B cell (primary cell): ENCODE measurements around the gene SHH. TPM values are rescaled to one million over a fixed set of nuclear protein-coding genes. Genes with fewer than 3 reads are reported as not detected.

ENCODE experiments used
- ATAC-seq: fragments of 200-7000 bp; cut with Tn5 transposase; one replicate; pipeline ENCODE4 v1.10.0; 2021; ENCODE audit warnings: low read depth, mild to moderate bottlenecking, moderate number of reproducible peaks, moderate library complexity
- CTCF ChIA-PET: fragments of 350-600 bp; sonication (Branson Sonifier 250); formaldehyde crosslinking; loops from one replicate; lab custom pipeline; 2021; ENCODE audit warnings: antibody characterized with exemption, inconsistent platforms; lab: Charles Lee
- POLR2A ChIA-PET: fragments of 350-600 bp; sonication (Branson Sonifier 250); formaldehyde crosslinking; loops from one replicate; lab custom pipeline; 2021; ENCODE audit warnings: antibody characterized with exemption; lab: Charles Lee
- DNase-seq: peaks from one replicate; pipeline ENCODE4 v3.0.0; 2013
- H2AFZ ChIP-seq: 2 replicates; pipeline ENCODE4 v1.6.1; 2012; ENCODE audit warnings: mild to moderate bottlenecking, low read depth, low read length; ENCODE audit not compliant: insufficient read depth, poor library complexity, severe bottlenecking
- H3K27ac ChIP-seq, 2 donors: 1 replicate in 1 of 2; 2 replicates in 1 of 2; pipeline ENCODE4 v1.5.1; 2012 to 2013; ENCODE audit warnings: low read length in 2 of 2, mild to moderate bottlenecking in 2 of 2, moderate library complexity in 1 of 2
- H3K27me3 ChIP-seq, 4 experiments: fragments of 200-600 bp in 1 of 4; sonication (generic) in 1 of 4; replicated peaks in 1 of 4; 1 replicate in 2 of 4; 2 replicates in 2 of 4; pipeline versions ENCODE4 v1.6.1 to v1.7.0; 2013 to 2016; ENCODE audit warnings: low read length in 3 of 4, mild to moderate bottlenecking in 2 of 4, mixed read lengths in 1 of 4, moderate library complexity in 1 of 4; ENCODE audit not compliant: insufficient read depth in 4 of 4, control insufficient read depth in 3 of 4; ENCODE audit errors: control extremely low read depth in 1 of 4
- H3K36me3 ChIP-seq, 2 experiments: replicated peaks in 1 of 2; 1 replicate in 1 of 2; 2 replicates in 1 of 2; pipeline versions ENCODE4 v1.6.1 to v1.7.1; 2013; ENCODE audit warnings: low read length in 1 of 2; ENCODE audit not compliant: insufficient read depth in 2 of 2, control insufficient read depth in 1 of 2; ENCODE audit errors: control extremely low read depth in 1 of 2, extremely low read depth in 1 of 2
- H3K4me1 ChIP-seq, 2 donors: fragments of 200-600 bp in 1 of 2; sonication (generic) in 1 of 2; 1 replicate in 1 of 2; 2 replicates in 1 of 2; pipeline versions ENCODE4 v1.5.1 to v1.6.1; 2013 to 2017; ENCODE audit warnings: low read length in 2 of 2; ENCODE audit not compliant: control insufficient read depth in 2 of 2, insufficient read depth in 2 of 2
- H3K4me2 ChIP-seq: replicated peaks from 2 replicates; pipeline ENCODE3; 2012; ENCODE audit warnings: mild to moderate bottlenecking, low read depth, low read length; ENCODE audit not compliant: poor library complexity, severe bottlenecking
- H3K4me3 ChIP-seq, 5 experiments: fragments of 200-600 bp in 1 of 5; sonication (generic) in 1 of 5; 1 replicate in 3 of 5; 2 replicates in 2 of 5; pipeline versions ENCODE4 v1.5.1 to v1.7.0; 2011 to 2016; ENCODE audit warnings: low read length in 4 of 5, mild to moderate bottlenecking in 4 of 5, low read depth in 2 of 5, control low read depth in 1 of 5, moderate library complexity in 1 of 5; ENCODE audit not compliant: insufficient read depth in 1 of 5; ENCODE audit errors: control extremely low read depth in 1 of 5, extremely low read depth in 1 of 5
- H3K79me2 ChIP-seq: fragments of 200-600 bp; sonication (generic); one replicate; pipeline ENCODE4 v1.6.0; 2016; ENCODE audit warnings: low read length; ENCODE audit not compliant: control insufficient read depth, insufficient read depth
- H3K9ac ChIP-seq: fragments of 200-600 bp; sonication (generic); 2 replicates; pipeline ENCODE4 v1.6.1; 2017; ENCODE audit warnings: mild to moderate bottlenecking, low read length, moderate library complexity
- H3K9me3 ChIP-seq, 3 donors: one replicate each; pipeline versions ENCODE4 v1.6.1 to v1.7.1; 2013; ENCODE audit warnings: low read length in 2 of 3; ENCODE audit not compliant: control insufficient read depth in 2 of 3, insufficient read depth in 1 of 3; ENCODE audit errors: control extremely low read depth in 1 of 3
- H4K20me1 ChIP-seq: 2 replicates; pipeline ENCODE4 v1.6.0; 2012; ENCODE audit warnings: mild to moderate bottlenecking, low read length; ENCODE audit not compliant: insufficient read depth, control insufficient read depth, poor library complexity, severe bottlenecking
- H3K27ac Mint-ChIP-seq: one replicate; pipeline ENCODE4 v1.8.0; 2021; ENCODE audit warnings: mixed read lengths
- H3K27me3 Mint-ChIP-seq: one replicate; pipeline ENCODE4 v1.8.0; 2021; ENCODE audit warnings: mixed read lengths
- H3K4me1 Mint-ChIP-seq: one replicate; pipeline ENCODE4 v1.8.0; 2021; ENCODE audit warnings: mixed read lengths
- H3K4me3 Mint-ChIP-seq: one replicate; pipeline ENCODE4 v1.8.0; 2021; ENCODE audit warnings: mixed read lengths
- H3K9me3 Mint-ChIP-seq: one replicate; pipeline ENCODE4 v1.8.0; 2022; ENCODE audit warnings: mixed read lengths; ENCODE audit not compliant: insufficient read depth
- EZH2 ChIP-seq: IDR thresholded peaks from 2 replicates; pipeline ENCODE4 v1.6.1; 2012; ENCODE audit warnings: borderline replicate concordance, low read depth, mild to moderate bottlenecking, moderate library complexity, low read length; ENCODE audit not compliant: insufficient read depth, poor library complexity, severe bottlenecking
- WGBS: methylation state at CpG from one replicate; pipeline ENCODE4 v1.1.5; 2013; ENCODE audit warnings: missing lambda C conversion rate; ENCODE audit not compliant: insufficient coverage; 5-methylcytosine and 5-hydroxymethylcytosine counted together
- intact Hi-C: fragments of 100-400 bp; cut with micrococcal nuclease; formaldehyde crosslinking; loops from one replicate; pipeline ENCODE4 v1.10.0; 2022
- polyA plus RNA-seq: library from polyadenylated mRNA; depleted of rRNA; stranded (reverse); fragments of >200 nt; gene quantifications from 2 replicates; pipeline ENCODE4 v1.2.3, GENCODE V29; 2012
- total RNA-seq, 2 donors: library from RNA; stranded (reverse); fragments of 120-200 nt in 1 of 2; gene quantifications; 1 replicate in 1 of 2; 2 replicates in 1 of 2; pipeline versions ENCODE4 v1.2.3 to v1.2.4, GENCODE V29; 2013 to 2022
- TF ChIP-seq, protein P1 (sequence below): fragments of 200-600 bp; IDR thresholded peaks from one replicate; pipeline ENCODE4 v1.8.0; 2022; ENCODE audit warnings: antibody characterized with exemption, mild to moderate bottlenecking

The SHH gene
- total and polyA plus RNA-seq, 2 donors (not counting 1 experiment from before 2014, with no cell fraction given) = not detected

GRCh38 chr7:155835446-155836215 is 23.4 kb upstream of the SHH start:
- intact Hi-C loops = no loop called here
- H4K20me1 ChIP-seq = no peaks in the 10 kb centered on the region
- no peak for TF ChIP-seq EZH2
- TF ChIP-seq, protein P1, sequence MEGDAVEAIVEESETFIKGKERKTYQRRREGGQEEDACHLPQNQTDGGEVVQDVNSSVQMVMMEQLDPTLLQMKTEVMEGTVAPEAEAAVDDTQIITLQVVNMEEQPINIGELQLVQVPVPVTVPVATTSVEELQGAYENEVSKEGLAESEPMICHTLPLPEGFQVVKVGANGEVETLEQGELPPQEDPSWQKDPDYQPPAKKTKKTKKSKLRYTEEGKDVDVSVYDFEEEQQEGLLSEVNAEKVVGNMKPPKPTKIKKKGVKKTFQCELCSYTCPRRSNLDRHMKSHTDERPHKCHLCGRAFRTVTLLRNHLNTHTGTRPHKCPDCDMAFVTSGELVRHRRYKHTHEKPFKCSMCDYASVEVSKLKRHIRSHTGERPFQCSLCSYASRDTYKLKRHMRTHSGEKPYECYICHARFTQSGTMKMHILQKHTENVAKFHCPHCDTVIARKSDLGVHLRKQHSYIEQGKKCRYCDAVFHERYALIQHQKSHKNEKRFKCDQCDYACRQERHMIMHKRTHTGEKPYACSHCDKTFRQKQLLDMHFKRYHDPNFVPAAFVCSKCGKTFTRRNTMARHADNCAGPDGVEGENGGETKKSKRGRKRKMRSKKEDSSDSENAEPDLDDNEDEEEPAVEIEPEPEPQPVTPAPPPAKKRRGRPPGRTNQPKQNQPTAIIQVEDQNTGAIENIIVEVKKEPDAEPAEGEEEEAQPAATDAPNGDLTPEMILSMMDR = no peak
- H3K4me3 ChIP-seq = no peak overlapping the region
- H3K27ac Mint-ChIP-seq = no peak overlapping the region
- no peaks in the 10 kb centered on the region for H3K27me3 ChIP-seq
- H3K4me1 ChIP-seq = no peaks in the 10 kb centered on the region
- no peak overlapping the region for H3K4me2 ChIP-seq
- POLR2A ChIA-PET = no interaction called here
- no peak overlapping the region for H3K27ac ChIP-seq
- H2AFZ ChIP-seq = no peak overlapping the region
- no peaks in the 10 kb centered on the region for H3K9me3 ChIP-seq
- H3K9ac ChIP-seq = no peak overlapping the region
- H3K4me1 Mint-ChIP-seq = no peaks in the 10 kb centered on the region
- no peaks in the 10 kb centered on the region for H3K27me3 Mint-ChIP-seq
- no peaks in the 10 kb centered on the region for H3K79me2 ChIP-seq
- no peak overlapping the region for H3K4me3 Mint-ChIP-seq
- ATAC-seq (no peak), DNase-seq (no peak)
- no peaks in the 10 kb centered on the region for H3K36me3 ChIP-seq
- H3K9me3 Mint-ChIP-seq = no peaks in the 10 kb centered on the region
- WGBS = 75% methylated on average over 13 of the region's 14 CpGs
- CTCF ChIA-PET = no interaction called here

DNA sequence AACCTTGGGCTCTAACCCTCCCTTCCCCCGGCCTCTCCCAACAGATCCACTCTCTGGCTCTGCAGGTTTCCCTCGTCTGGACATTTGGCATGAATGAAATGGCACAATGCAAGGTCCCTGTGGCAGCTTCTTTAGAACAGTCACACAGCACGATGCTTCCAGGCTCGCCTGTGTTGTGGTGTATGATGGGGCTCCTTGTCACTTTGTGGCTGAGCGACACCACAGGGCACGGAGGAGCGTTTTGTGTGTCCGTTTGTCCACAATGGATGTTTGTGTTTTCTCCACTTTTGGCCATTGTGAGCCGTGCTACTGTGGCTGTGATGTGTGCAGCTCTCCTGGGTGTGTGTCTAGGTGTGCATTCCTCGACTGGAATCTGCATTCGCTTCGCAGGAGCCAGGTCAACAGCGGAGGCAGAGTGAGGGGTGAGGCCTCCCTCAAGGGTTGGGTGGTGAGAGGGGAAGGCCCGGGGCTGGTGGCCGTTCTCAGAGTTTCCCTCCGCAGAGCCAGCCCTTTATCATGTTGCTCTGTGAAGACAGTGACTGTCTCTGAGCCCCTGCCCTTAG is 22.3 kb upstream of the SHH start:
- H3K27me3 Mint-ChIP-seq = no peaks in the 10 kb centered on the region
- H3K4me2 ChIP-seq = no peak overlapping the region
- no peak for TF ChIP-seq EZH2
- TF ChIP-seq, protein P1 = no peak
- no peak overlapping the region for H2AFZ ChIP-seq
- H3K4me1 Mint-ChIP-seq = no peaks in the 10 kb centered on the region
- CTCF ChIA-PET = no interaction called here
- DNase-seq (no peak), ATAC-seq (no peak)
- H3K27ac Mint-ChIP-seq = no peak overlapping the region
- 88% methylated on average over 12 of the region's 16 CpGs for WGBS
- POLR2A ChIA-PET = no interaction called here
- H3K36me3 ChIP-seq = no peaks in the 10 kb centered on the region
- H3K27me3 ChIP-seq = peaks cover 0 to 4% (median 0%) of the 10 kb centered on the region in 4 experiments
- H3K4me3 ChIP-seq = no peak overlapping the region
- H3K27ac ChIP-seq = no peak overlapping the region
- H3K4me3 Mint-ChIP-seq = no peak overlapping the region
- H3K79me2 ChIP-seq = no peaks in the 10 kb centered on the region
- intact Hi-C loops = no loop called here
- no peaks in the 10 kb centered on the region for H3K9me3 ChIP-seq
- H3K9ac ChIP-seq = no peak overlapping the region
- H3K4me1 ChIP-seq = no peaks in the 10 kb centered on the region
- no peaks in the 10 kb centered on the region for H3K9me3 Mint-ChIP-seq
- H4K20me1 ChIP-seq = no peaks in the 10 kb centered on the region
